ENCODE measurements around the gene SSBP3.

GRCh38 chr1:54266908-54267307 lies 139.3 kb downstream of the SSBP3 start:
- TF ChIP-seq CTCF (IDR thresholded peaks at IDR 0.05), result no peak
- no peak for TF ChIP-seq POLR2A (IDR thresholded peaks at IDR 0.05)
